Neural cell (in vitro differentiated cells): ENCODE data around the gene CCNY. TPM values are rescaled to one million over a fixed set of nuclear protein-coding genes. Genes with fewer than 3 reads are reported as not detected.

Source experiments
- H2AFZ ChIP-seq: fragments of 200-600, 300-800 bp; sonication (generic), shearing (Covaris generic); 2 replicates; pipeline ENCODE4 v1.6.0; 2014; ENCODE audit warnings: low read depth, mild to moderate bottlenecking, antibody characterized with exemption, low read length, moderate library complexity
- H3F3A ChIP-seq: fragments of 200-600 bp; shearing (Covaris generic); 2 replicates; pipeline ENCODE4 v1.6.1; 2016; ENCODE audit warnings: mild to moderate bottlenecking, moderate library complexity, mixed read lengths, antibody characterized with exemption, low read length; ENCODE audit not compliant: insufficient read depth, poor library complexity, severe bottlenecking
- H3K27ac ChIP-seq: fragments of 200-600, 300-800 bp; sonication (generic), shearing (Covaris generic); 2 replicates; pipeline ENCODE4 v1.5.1; 2014; ENCODE audit warnings: mild to moderate bottlenecking, low read length, moderate library complexity
- H3K27me3 ChIP-seq: fragments of 300-800, 200-600 bp; sonication (generic), shearing (Covaris generic); 2 replicates; pipeline ENCODE4 v1.6.0; 2014; ENCODE audit warnings: mild to moderate bottlenecking, low read depth, low read length, moderate library complexity; ENCODE audit not compliant: insufficient read depth
- H3K36me3 ChIP-seq: fragments of 300-800, 200-600 bp; sonication (generic), shearing (Covaris generic); 2 replicates; pipeline ENCODE4 v1.5.1; 2014; ENCODE audit warnings: mild to moderate bottlenecking, antibody characterized with exemption, low read length, moderate library complexity; ENCODE audit not compliant: insufficient read depth
- H3K4me2 ChIP-seq: fragments of 300-800, 200-600 bp; sonication (generic), shearing (Covaris generic); 2 replicates; pipeline ENCODE4 v1.6.0; 2014; ENCODE audit warnings: mild to moderate bottlenecking, low read length
- H3K4me3 ChIP-seq: fragments of 300-800, 200-600 bp; sonication (generic), shearing (Covaris generic); 2 replicates; pipeline ENCODE4 v1.5.1; 2014; ENCODE audit warnings: mild to moderate bottlenecking, low read length, moderate library complexity
- H3K79me2 ChIP-seq: fragments of 200-600 bp; shearing (Covaris generic); replicated peaks from 2 replicates; pipeline ENCODE4 v1.6.0; 2014; ENCODE audit warnings: mild to moderate bottlenecking, low read length, moderate library complexity; ENCODE audit not compliant: insufficient read depth
- H3K9ac ChIP-seq: fragments of 300-800, 200-600 bp; sonication (generic), shearing (Covaris generic); 2 replicates; pipeline ENCODE4 v1.6.1; 2016; ENCODE audit warnings: mild to moderate bottlenecking, low read length, mixed read lengths
- H3K9me2 ChIP-seq: fragments of 200-600 bp; shearing (Covaris generic); 2 replicates; pipeline ENCODE4 v1.6.1; 2016; ENCODE audit warnings: mild to moderate bottlenecking, low read length, mixed read lengths; ENCODE audit not compliant: insufficient read depth
- H3K9me3 ChIP-seq: fragments of 200-600, 300-800 bp; sonication (generic), shearing (Covaris generic); 2 replicates; pipeline ENCODE4 v1.6.1; 2016; ENCODE audit warnings: mild to moderate bottlenecking, mixed run types, low read length, moderate library complexity, mixed read lengths
- H4K20me1 ChIP-seq: fragments of 200-600 bp; shearing (Covaris generic); 2 replicates; pipeline ENCODE4 v1.6.1; 2016; ENCODE audit warnings: mild to moderate bottlenecking, mixed run types; ENCODE audit not compliant: insufficient read depth
- EP300 ChIP-seq: fragments of 450-650 bp; conservative IDR thresholded peaks from 2 replicates; pipeline ENCODE4 v1.6.1; 2014; ENCODE audit warnings: antibody characterized with exemption, mild to moderate bottlenecking, moderate library complexity; ENCODE audit not compliant: poor library complexity, severe bottlenecking
- EZH2 ChIP-seq: fragments of 200-600, 300-800 bp; shearing (Covaris generic), sonication (generic); IDR thresholded peaks from 2 replicates; pipeline ENCODE4 v1.6.1; 2014; ENCODE audit warnings: antibody characterized with exemption, low read length, borderline replicate concordance, mild to moderate bottlenecking; ENCODE audit not compliant: insufficient read depth, poor library complexity, severe bottlenecking
- MXI1 ChIP-seq: fragments of 450-650 bp; conservative IDR thresholded peaks from 2 replicates; pipeline ENCODE4 v1.6.1; 2014; ENCODE audit warnings: antibody characterized with exemption, mild to moderate bottlenecking; ENCODE audit not compliant: poor library complexity, severe bottlenecking
- POLR2AphosphoS5 ChIP-seq: IDR thresholded peaks from 2 replicates; pipeline ENCODE4 v1.6.1; 2012
- RAD21 ChIP-seq: fragments of 450-650 bp; conservative IDR thresholded peaks from 2 replicates; pipeline ENCODE4 v1.6.1; 2014; ENCODE audit warnings: antibody characterized with exemption, mild to moderate bottlenecking, moderate library complexity
- SMC3 ChIP-seq: fragments of 450-650 bp; conservative IDR thresholded peaks from 2 replicates; pipeline ENCODE4 v1.6.1; 2014; ENCODE audit warnings: antibody characterized with exemption, mild to moderate bottlenecking, moderate library complexity; ENCODE audit not compliant: poor library complexity
- TAF1 ChIP-seq: IDR thresholded peaks from 2 replicates; pipeline ENCODE4 v1.6.1; 2012; ENCODE audit warnings: low read depth
- polyA plus RNA-seq: library from polyadenylated mRNA; depleted of rRNA; stranded (reverse); fragments of >200 nt; gene quantifications from 2 replicates; pipeline ENCODE4 v1.2.3, GENCODE V29; 2014
- TF ChIP-seq, protein P1 (sequence below): IDR thresholded peaks from 2 replicates; pipeline ENCODE4 v1.6.1; 2012; ENCODE audit warnings: borderline replicate concordance
- TF ChIP-seq, protein P2 (sequence below): fragments of 450-650 bp; IDR thresholded peaks from 2 replicates; pipeline ENCODE4 v1.5.1; 2014; ENCODE audit warnings: antibody characterized with exemption, mild to moderate bottlenecking, moderate library complexity; ENCODE audit not compliant: poor library complexity, severe bottlenecking

The CCNY gene
- polyA plus RNA-seq, 1 donor from 2014 or later, result 36.4 TPM

DNA sequence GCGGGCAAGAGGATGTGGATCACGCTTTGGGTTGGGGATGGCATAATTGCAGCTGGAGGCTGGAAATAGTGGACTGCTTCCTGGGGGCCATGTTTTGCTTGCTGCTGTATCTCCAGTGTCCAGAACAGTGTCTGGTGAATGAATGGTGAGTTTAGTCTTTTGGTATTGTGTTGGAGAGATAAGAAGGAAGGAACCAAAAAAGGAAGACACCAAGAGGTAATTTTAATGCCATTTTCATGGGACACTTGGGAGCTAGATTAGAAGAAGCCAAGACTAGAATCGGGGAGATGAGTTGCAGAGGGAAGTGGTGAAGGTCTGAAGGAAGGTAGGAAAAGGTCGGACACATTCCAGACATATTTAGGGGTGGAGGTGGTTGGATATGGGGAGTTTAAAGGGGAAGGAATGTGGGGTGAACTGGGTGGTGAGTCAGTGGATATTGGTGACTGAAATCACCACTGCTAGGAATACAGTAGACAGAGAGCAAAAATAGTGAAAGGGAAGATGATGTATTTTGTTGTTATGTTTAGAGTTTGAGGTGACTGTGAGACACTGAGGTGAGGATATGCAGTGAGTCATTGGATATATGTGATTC, 76.7 kb downstream of the CCNY start:
- Histone ChIP-seq H3K9me3 (no peaks in the 10 kb centered on the region), H3K27ac (no peak overlapping the region), H2AFZ (no peak overlapping the region), H3K4me2 (no peak overlapping the region), H3K9ac (no peak overlapping the region), H3K4me3 (no peak overlapping the region), H3K79me2 (peaks cover 11% of the 10 kb centered on the region), H3K9me2 (no peaks in the 10 kb centered on the region), H4K20me1 (no peaks in the 10 kb centered on the region), H3K27me3 (no peaks in the 10 kb centered on the region), H3K36me3 (no peaks in the 10 kb centered on the region), H3F3A (no peaks in the 10 kb centered on the region)
- TF ChIP-seq SMC3 (no peak), EP300 (no peak), POLR2AphosphoS5 (no peak), TAF1 (no peak), MXI1 (no peak)
- TF ChIP-seq, protein P1, sequence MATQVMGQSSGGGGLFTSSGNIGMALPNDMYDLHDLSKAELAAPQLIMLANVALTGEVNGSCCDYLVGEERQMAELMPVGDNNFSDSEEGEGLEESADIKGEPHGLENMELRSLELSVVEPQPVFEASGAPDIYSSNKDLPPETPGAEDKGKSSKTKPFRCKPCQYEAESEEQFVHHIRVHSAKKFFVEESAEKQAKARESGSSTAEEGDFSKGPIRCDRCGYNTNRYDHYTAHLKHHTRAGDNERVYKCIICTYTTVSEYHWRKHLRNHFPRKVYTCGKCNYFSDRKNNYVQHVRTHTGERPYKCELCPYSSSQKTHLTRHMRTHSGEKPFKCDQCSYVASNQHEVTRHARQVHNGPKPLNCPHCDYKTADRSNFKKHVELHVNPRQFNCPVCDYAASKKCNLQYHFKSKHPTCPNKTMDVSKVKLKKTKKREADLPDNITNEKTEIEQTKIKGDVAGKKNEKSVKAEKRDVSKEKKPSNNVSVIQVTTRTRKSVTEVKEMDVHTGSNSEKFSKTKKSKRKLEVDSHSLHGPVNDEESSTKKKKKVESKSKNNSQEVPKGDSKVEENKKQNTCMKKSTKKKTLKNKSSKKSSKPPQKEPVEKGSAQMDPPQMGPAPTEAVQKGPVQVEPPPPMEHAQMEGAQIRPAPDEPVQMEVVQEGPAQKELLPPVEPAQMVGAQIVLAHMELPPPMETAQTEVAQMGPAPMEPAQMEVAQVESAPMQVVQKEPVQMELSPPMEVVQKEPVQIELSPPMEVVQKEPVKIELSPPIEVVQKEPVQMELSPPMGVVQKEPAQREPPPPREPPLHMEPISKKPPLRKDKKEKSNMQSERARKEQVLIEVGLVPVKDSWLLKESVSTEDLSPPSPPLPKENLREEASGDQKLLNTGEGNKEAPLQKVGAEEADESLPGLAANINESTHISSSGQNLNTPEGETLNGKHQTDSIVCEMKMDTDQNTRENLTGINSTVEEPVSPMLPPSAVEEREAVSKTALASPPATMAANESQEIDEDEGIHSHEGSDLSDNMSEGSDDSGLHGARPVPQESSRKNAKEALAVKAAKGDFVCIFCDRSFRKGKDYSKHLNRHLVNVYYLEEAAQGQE, result no peak
- TF ChIP-seq, protein P2, sequence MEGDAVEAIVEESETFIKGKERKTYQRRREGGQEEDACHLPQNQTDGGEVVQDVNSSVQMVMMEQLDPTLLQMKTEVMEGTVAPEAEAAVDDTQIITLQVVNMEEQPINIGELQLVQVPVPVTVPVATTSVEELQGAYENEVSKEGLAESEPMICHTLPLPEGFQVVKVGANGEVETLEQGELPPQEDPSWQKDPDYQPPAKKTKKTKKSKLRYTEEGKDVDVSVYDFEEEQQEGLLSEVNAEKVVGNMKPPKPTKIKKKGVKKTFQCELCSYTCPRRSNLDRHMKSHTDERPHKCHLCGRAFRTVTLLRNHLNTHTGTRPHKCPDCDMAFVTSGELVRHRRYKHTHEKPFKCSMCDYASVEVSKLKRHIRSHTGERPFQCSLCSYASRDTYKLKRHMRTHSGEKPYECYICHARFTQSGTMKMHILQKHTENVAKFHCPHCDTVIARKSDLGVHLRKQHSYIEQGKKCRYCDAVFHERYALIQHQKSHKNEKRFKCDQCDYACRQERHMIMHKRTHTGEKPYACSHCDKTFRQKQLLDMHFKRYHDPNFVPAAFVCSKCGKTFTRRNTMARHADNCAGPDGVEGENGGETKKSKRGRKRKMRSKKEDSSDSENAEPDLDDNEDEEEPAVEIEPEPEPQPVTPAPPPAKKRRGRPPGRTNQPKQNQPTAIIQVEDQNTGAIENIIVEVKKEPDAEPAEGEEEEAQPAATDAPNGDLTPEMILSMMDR, result no peak

GRCh38 chr10:35413985-35414861, 77.9 kb downstream of the CCNY start:
- H3K4me2 ChIP-seq, result no peak overlapping the region
- no peaks in the 10 kb centered on the region for H4K20me1 ChIP-seq
- H3F3A ChIP-seq, result no peaks in the 10 kb centered on the region
- no peak overlapping the region for H3K27ac ChIP-seq
- no peak overlapping the region for H2AFZ ChIP-seq
- no peaks in the 10 kb centered on the region for H3K27me3 ChIP-seq
- H3K9me3 ChIP-seq, result no peaks in the 10 kb centered on the region
- H3K9ac ChIP-seq, result no peak overlapping the region
- H3K36me3 ChIP-seq, result no peaks in the 10 kb centered on the region
- TF ChIP-seq TAF1 (no peak), EZH2 (no peak), POLR2AphosphoS5 (no peak), EP300 (no peak), SMC3 (no peak), MXI1 (no peak), RAD21 (no peak)
- TF ChIP-seq, protein P1, result no peak
- TF ChIP-seq, protein P2, result no peak
- no peaks in the 10 kb centered on the region for H3K9me2 ChIP-seq
- H3K4me3 ChIP-seq, result no peak overlapping the region
- H3K79me2 ChIP-seq, result peaks cover 11% of the 10 kb centered on the region
